ENCODE measurements around the gene MGST1.

Gene MGST1

GRCh38 chr12:16347391-16348298 is at the start of gene MGST1:
TSS of gene MGST1 (plus strand) at chr12:16347645. CDS start at chr12:16354253, 6,608 bp downstream.
- DNase-seq (ENCODE audit: low spot score): peak; percentile 81

- no peak for DNase-seq (ENCODE audit: low spot score)
Measured at GRCh38 chr12:16299403-16299802, 48.0 kb upstream of the MGST1 start.

GRCh38 chr12:16300122-16300521 is 47.3 kb upstream of the MGST1 start:
- no peak for DNase-seq (ENCODE audit: low spot score)

GRCh38 chr12:16300736-16301135 is 46.7 kb upstream of the MGST1 start:
- DNase-seq (ENCODE audit: low spot score): no peak

GRCh38 chr12:16303939-16304338 is 43.5 kb upstream of the MGST1 start:
- DNase-seq (ENCODE audit: low spot score): no peak

GRCh38 chr12:16307856-16308475 is 39.5 kb upstream of the MGST1 start:
- DNase-seq (ENCODE audit: low spot score): no peak

- no peak for DNase-seq (ENCODE audit: low spot score)
Measured at GRCh38 chr12:16310934-16311333, 36.5 kb upstream of the MGST1 start.

- DNase-seq (ENCODE audit: low spot score): no peak
Measured at GRCh38 chr12:16323010-16323409, 24.4 kb upstream of the MGST1 start.

- no peak for DNase-seq (ENCODE audit: low spot score)
Measured at GRCh38 chr12:16323638-16324037, 23.8 kb upstream of the MGST1 start.

GRCh38 chr12:16324272-16324671 is 23.2 kb upstream of the MGST1 start:
- DNase-seq (ENCODE audit: low spot score): no peak

GRCh38 chr12:16324772-16325171 is 22.7 kb upstream of the MGST1 start:
- no peak for DNase-seq (ENCODE audit: low spot score)

GRCh38 chr12:16325426-16325825 is 22.0 kb upstream of the MGST1 start:
- DNase-seq (ENCODE audit: low spot score): no peak

GRCh38 chr12:16327963-16328362 is 19.5 kb upstream of the MGST1 start:
- no peak for DNase-seq (ENCODE audit: low spot score)

- no peak for DNase-seq (ENCODE audit: low spot score)
Measured at GRCh38 chr12:16329594-16329993, 17.9 kb upstream of the MGST1 start.

- DNase-seq (ENCODE audit: low spot score): no peak
Measured at GRCh38 chr12:16330560-16330959, 16.9 kb upstream of the MGST1 start.

GRCh38 chr12:16331998-16332397 is 15.4 kb upstream of the MGST1 start:
- no peak for DNase-seq (ENCODE audit: low spot score)

GRCh38 chr12:16335838-16336237 is 11.6 kb upstream of the MGST1 start:
- no peak for DNase-seq (ENCODE audit: low spot score)

- no peak for DNase-seq (ENCODE audit: low spot score)
Measured at GRCh38 chr12:16344269-16344668, 3.2 kb upstream of the MGST1 start.

GRCh38 chr12:16345105-16345504 is 2.3 kb upstream of the MGST1 start:
- DNase-seq (ENCODE audit: low spot score): no peak

- DNase-seq (ENCODE audit: low spot score): no peak
Measured at GRCh38 chr12:16346958-16347357, 487 bp upstream of the MGST1 start.

GRCh38 chr12:16348435-16349130 is 1.1 kb downstream of the MGST1 start:
- DNase-seq (ENCODE audit: low spot score): no peak

GRCh38 chr12:16349131-16349460 is 1.7 kb downstream of the MGST1 start:
- DNase-seq (ENCODE audit: low spot score): no peak

GRCh38 chr12:16350682-16351081 is 3.2 kb downstream of the MGST1 start:
- DNase-seq (ENCODE audit: low spot score): no peak

All from iPS-NIHi11 (cell line).